Progenitor cell of endocrine pancreas (in vitro differentiated cells): ENCODE measurements around the gene ZPLD1. TPM values are rescaled to one million over a fixed set of nuclear protein-coding genes. Genes with fewer than 3 reads are reported as not detected.

ENCODE experiments used
- DNase-seq: peaks from one replicate; pipeline ENCODE4 v3.0.0; 2021; ENCODE audit warnings: low spot score; ENCODE audit not compliant: unreplicated experiment
- H3K27ac Mint-ChIP-seq: 2 replicates; pipeline ENCODE4 v1.8.0; 2021; ENCODE audit warnings: mild to moderate bottlenecking, moderate library complexity, mixed read lengths
- H3K27me3 Mint-ChIP-seq: 2 replicates; pipeline ENCODE4 v1.8.0; 2021; ENCODE audit warnings: mixed read lengths
- H3K36me3 Mint-ChIP-seq: 2 replicates; pipeline ENCODE4 v1.8.0; 2022; ENCODE audit warnings: mixed read lengths; ENCODE audit not compliant: insufficient read depth
- H3K4me1 Mint-ChIP-seq: 2 replicates; pipeline ENCODE4 v1.8.0; 2021; ENCODE audit warnings: low read depth, mixed read lengths
- H3K4me3 Mint-ChIP-seq: 2 replicates; pipeline ENCODE4 v1.8.0; 2021; ENCODE audit warnings: low read depth, mild to moderate bottlenecking, moderate library complexity, mixed read lengths
- H3K9me3 Mint-ChIP-seq: 2 replicates; pipeline ENCODE4 v1.8.0; 2021; ENCODE audit warnings: low read depth, mixed read lengths
- total RNA-seq: library from RNA; stranded (reverse); gene quantifications from 2 replicates; pipeline ENCODE4 v1.2.1, GENCODE V29; 2021
- TF ChIP-seq, protein P1 (sequence below): fragments of 200-600 bp; sonication (generic); IDR thresholded peaks from one replicate; pipeline ENCODE4 v1.5.0; 2021; ENCODE audit warnings: antibody characterized with exemption, mild to moderate bottlenecking; ENCODE audit not compliant: unreplicated experiment

ZPLD1 gene
- total RNA-seq, 1 donor from 2014 or later = not detected

DNA sequence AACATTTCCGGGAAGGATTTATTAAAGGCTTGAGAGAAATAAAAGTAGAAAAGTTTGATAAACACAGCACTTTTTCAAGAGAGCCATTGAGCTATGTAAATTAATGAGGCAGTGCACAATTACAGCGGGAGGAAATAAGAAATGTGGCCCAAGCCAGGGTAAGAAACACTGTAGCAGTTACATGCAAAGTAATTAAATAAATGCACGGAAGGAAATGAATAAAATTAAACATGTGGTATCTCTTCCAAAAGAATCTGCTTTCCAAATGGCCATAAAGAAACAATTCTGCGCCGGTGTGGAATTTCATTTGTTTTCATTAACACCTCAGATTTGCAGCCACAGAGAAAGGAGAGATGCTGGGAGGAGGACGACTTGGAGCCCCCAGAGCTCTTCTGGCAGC, 35.3 kb downstream of the ZPLD1 start:
- Mint-ChIP-seq H3K4me3 (no peak overlapping the region), H3K27ac (no peak overlapping the region)

DNA sequence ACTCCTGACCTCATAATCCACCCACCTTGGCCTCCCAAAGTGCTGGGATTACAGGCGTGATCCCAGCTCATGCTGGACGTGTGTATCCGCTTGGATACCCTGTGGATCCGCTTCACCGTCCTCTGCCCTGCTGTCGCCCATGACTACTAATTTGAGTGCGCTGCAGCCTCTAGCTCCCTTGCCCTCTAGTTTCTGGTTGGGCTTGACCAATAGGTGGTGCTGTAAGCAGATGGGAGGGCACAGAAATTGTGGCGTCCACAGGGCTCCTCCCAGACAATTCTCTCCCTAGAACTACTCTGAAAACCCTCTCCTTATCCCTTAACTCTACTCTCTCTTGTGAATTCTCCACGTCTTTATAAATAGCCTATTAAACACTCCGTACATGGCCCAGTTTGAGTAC, 36.2 kb downstream of the ZPLD1 start:
- no peak for DNase-seq

More for the DNA sequence above, 35.3 kb downstream of the ZPLD1 start:
- peaks cover 5% of the 10 kb centered on the region for H3K27me3 Mint-ChIP-seq
- TF ChIP-seq, protein P1, sequence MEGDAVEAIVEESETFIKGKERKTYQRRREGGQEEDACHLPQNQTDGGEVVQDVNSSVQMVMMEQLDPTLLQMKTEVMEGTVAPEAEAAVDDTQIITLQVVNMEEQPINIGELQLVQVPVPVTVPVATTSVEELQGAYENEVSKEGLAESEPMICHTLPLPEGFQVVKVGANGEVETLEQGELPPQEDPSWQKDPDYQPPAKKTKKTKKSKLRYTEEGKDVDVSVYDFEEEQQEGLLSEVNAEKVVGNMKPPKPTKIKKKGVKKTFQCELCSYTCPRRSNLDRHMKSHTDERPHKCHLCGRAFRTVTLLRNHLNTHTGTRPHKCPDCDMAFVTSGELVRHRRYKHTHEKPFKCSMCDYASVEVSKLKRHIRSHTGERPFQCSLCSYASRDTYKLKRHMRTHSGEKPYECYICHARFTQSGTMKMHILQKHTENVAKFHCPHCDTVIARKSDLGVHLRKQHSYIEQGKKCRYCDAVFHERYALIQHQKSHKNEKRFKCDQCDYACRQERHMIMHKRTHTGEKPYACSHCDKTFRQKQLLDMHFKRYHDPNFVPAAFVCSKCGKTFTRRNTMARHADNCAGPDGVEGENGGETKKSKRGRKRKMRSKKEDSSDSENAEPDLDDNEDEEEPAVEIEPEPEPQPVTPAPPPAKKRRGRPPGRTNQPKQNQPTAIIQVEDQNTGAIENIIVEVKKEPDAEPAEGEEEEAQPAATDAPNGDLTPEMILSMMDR = no peak
- peaks cover 3% of the 10 kb centered on the region for H3K4me1 Mint-ChIP-seq
- peaks cover 4% of the 10 kb centered on the region for H3K9me3 Mint-ChIP-seq
- no peak for DNase-seq
- no peaks in the 10 kb centered on the region for H3K36me3 Mint-ChIP-seq

DNA sequence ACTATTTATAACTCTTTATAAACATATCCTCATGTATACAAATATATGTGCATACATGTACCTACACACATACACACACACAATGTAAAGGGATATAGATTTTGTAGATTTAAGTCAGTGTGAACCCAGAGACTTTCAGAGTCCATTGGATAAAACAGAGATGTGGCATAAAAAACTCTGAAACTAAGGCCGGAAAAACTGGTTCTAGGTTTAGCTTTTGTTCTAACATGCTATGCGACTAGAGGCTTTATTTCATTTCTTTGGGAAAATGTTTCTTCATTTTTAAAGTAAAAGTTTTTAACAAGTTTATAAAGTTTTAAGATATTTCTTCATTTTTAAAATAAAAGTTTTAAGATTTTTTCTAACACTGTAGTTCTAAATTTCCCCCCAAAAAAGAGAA, 36.7 kb downstream of the ZPLD1 start:
- H3K27me3 Mint-ChIP-seq = peaks cover 3% of the 10 kb centered on the region
- peaks cover 4% of the 10 kb centered on the region for H3K9me3 Mint-ChIP-seq
- peaks cover 4% of the 10 kb centered on the region for H3K4me1 Mint-ChIP-seq
- H3K4me3 Mint-ChIP-seq = no peak overlapping the region
- no peaks in the 10 kb centered on the region for H3K36me3 Mint-ChIP-seq
- H3K27ac Mint-ChIP-seq = no peak overlapping the region
- TF ChIP-seq, protein P1 = no peak
- DNase-seq = no peak

More for the DNA sequence above, 36.2 kb downstream of the ZPLD1 start:
- Mint-ChIP-seq H3K27ac (no peak overlapping the region), H3K9me3 (peaks cover 4% of the 10 kb centered on the region), H3K36me3 (no peaks in the 10 kb centered on the region), H3K4me1 (peaks cover 3% of the 10 kb centered on the region), H3K27me3 (peaks cover 3% of the 10 kb centered on the region), H3K4me3 (no peak overlapping the region)
- TF ChIP-seq, protein P1 = peak; percentile 12

DNA sequence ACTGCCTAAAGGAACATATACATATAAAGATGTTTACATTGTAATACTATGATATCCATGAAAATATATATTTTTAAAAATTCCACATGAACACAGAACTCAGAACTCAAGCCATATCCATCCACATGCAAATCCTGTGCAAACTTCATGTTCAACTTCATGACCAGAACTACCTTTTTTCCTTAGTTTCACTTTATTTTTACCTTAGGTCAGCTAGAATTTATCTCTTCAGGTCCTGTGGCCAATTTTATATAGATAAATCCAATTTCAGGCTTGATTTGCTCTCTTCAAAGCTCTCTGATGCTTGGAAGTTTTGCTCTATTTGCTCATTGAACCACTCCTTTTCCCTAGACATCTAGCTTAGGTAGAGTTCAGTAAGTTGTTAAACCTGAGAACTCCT, 38.8 kb downstream of the ZPLD1 start:
- Mint-ChIP-seq H3K4me3 (no peak overlapping the region), H3K9me3 (peaks cover 4% of the 10 kb centered on the region), H3K27me3 (peaks cover 3% of the 10 kb centered on the region), H3K27ac (no peak overlapping the region), H3K36me3 (no peaks in the 10 kb centered on the region), H3K4me1 (peaks cover 22% of the 10 kb centered on the region)
- TF ChIP-seq, protein P1 = no peak
- no peak for DNase-seq

DNA sequence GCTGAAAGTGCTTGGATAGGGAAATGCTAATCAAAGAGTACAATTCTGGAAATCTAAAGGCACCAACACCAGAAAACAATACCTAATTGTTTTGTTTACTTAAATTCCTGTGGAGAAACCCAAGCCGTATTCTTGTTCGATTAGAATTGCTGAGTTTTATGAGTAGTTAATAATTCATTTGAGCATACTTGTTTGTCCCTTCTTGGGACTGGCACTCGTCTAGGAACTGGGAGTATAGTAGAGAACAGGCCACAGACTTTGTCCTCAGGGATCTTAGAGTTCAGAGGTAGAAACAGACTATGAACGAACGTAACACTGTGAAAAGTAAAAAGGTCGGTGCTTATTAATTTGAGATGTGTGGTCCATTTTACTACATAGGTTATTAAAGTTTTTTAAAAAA, 39.4 kb downstream of the ZPLD1 start:
- Mint-ChIP-seq H3K27me3 (peaks cover 3% of the 10 kb centered on the region), H3K36me3 (no peaks in the 10 kb centered on the region), H3K9me3 (peaks cover 4% of the 10 kb centered on the region), H3K4me1 (peaks cover 27% of the 10 kb centered on the region), H3K27ac (no peak overlapping the region), H3K4me3 (no peak overlapping the region)
- TF ChIP-seq, protein P1 = no peak
- DNase-seq = no peak
